Duodenal mucosa (tissue), 2 donors: ENCODE data around the gene SCMH1.

Experiments used
- H3K27ac ChIP-seq: one replicate; pipeline ENCODE4 v1.7.0; 2013; ENCODE audit warnings: low read depth, low read length
- H3K27me3 ChIP-seq, 2 donors: one replicate each; pipeline ENCODE4 v1.7.0; 2013; ENCODE audit warnings: low read length in 2 of 2, control low read depth in 1 of 2; ENCODE audit not compliant: insufficient read depth in 2 of 2, control insufficient read depth in 1 of 2
- H3K36me3 ChIP-seq, 2 donors: one replicate each; pipeline ENCODE4 v1.7.0; 2013; ENCODE audit warnings: low read length in 2 of 2, control low read depth in 1 of 2; ENCODE audit not compliant: insufficient read depth in 2 of 2, control insufficient read depth in 1 of 2
- H3K4me1 ChIP-seq, 2 donors: one replicate each; pipeline ENCODE4 v1.7.0; 2013; ENCODE audit warnings: low read length in 2 of 2, control low read depth in 1 of 2; ENCODE audit not compliant: insufficient read depth in 2 of 2, control insufficient read depth in 1 of 2
- H3K4me3 ChIP-seq, 2 donors: one replicate each; pipeline ENCODE4 v1.7.0; 2013; ENCODE audit warnings: low read length in 2 of 2, low read depth in 1 of 2
- H3K9ac ChIP-seq, 2 donors: one replicate each; pipeline ENCODE4 v1.7.0; 2013; ENCODE audit warnings: low read length in 2 of 2, low read depth in 1 of 2
- H3K9me3 ChIP-seq, 2 donors: one replicate each; pipeline ENCODE4 v1.7.0; 2013; ENCODE audit warnings: low read length in 2 of 2, control low read depth in 1 of 2; ENCODE audit not compliant: control insufficient read depth in 1 of 2

SCMH1 gene

GRCh38 chr1:40997096-40997495, 245.0 kb downstream of the SCMH1 start:
- Histone ChIP-seq H3K4me1 (no peaks in the 10 kb centered on the region), H3K9me3 (no peaks in the 10 kb centered on the region), H3K4me3 (no peak overlapping the region), H3K9ac (no peak overlapping the region), H3K27ac (no peak overlapping the region), H3K27me3 (no peaks in the 10 kb centered on the region), H3K36me3 (peaks cover 14 to 69% of the 10 kb centered on the region in 2 donors)

GRCh38 chr1:40989066-40989465, 253.0 kb downstream of the SCMH1 start:
- Histone ChIP-seq H3K27ac (no peak overlapping the region), H3K4me3 (no peak overlapping the region), H3K9me3 (no peaks in the 10 kb centered on the region), H3K9ac (no peak overlapping the region), H3K4me1 (no peaks in the 10 kb centered on the region), H3K27me3 (no peaks in the 10 kb centered on the region), H3K36me3 (peaks cover 6 to 82% of the 10 kb centered on the region in 2 donors)

GRCh38 chr1:40988280-40988679, 253.8 kb downstream of the SCMH1 start:
- no peak overlapping the region for H3K27ac ChIP-seq
- H3K27me3 ChIP-seq: no peaks in the 10 kb centered on the region
- H3K9ac ChIP-seq: no peak overlapping the region
- H3K4me1 ChIP-seq: no peaks in the 10 kb centered on the region
- no peak overlapping the region for H3K4me3 ChIP-seq
- H3K9me3 ChIP-seq: no peaks in the 10 kb centered on the region
- H3K36me3 ChIP-seq: peaks cover 6 to 79% of the 10 kb centered on the region in 2 donors

GRCh38 chr1:40987439-40988276, 254.4 kb downstream of the SCMH1 start:
- no peaks in the 10 kb centered on the region for H3K4me1 ChIP-seq
- no peak overlapping the region for H3K27ac ChIP-seq
- H3K4me3 ChIP-seq: no peak overlapping the region
- H3K9me3 ChIP-seq: no peaks in the 10 kb centered on the region
- H3K27me3 ChIP-seq: no peaks in the 10 kb centered on the region
- no peak overlapping the region for H3K9ac ChIP-seq
- peaks cover 6 to 76% of the 10 kb centered on the region in 2 donors for H3K36me3 ChIP-seq

- H3K9me3 ChIP-seq: no peaks in the 10 kb centered on the region
- no peak overlapping the region for H3K27ac ChIP-seq
- peaks cover 4 to 72% of the 10 kb centered on the region in 2 donors for H3K36me3 ChIP-seq
- no peak overlapping the region for H3K9ac ChIP-seq
- H3K4me3 ChIP-seq: no peak overlapping the region
- H3K4me1 ChIP-seq: no peaks in the 10 kb centered on the region
- no peaks in the 10 kb centered on the region for H3K27me3 ChIP-seq
Observed at GRCh38 chr1:40986956-40987355, 255.2 kb downstream of the SCMH1 start.

GRCh38 chr1:40986328-40986783, 255.8 kb downstream of the SCMH1 start:
- Histone ChIP-seq H3K9ac (no peak overlapping the region), H3K36me3 (peaks cover 0 to 66% of the 10 kb centered on the region in 2 donors), H3K27me3 (no peaks in the 10 kb centered on the region), H3K27ac (no peak overlapping the region), H3K9me3 (no peaks in the 10 kb centered on the region), H3K4me1 (peaks cover 2% of the 10 kb centered on the region in 2 donors), H3K4me3 (no peak overlapping the region)

- Histone ChIP-seq H3K4me3 (no peak overlapping the region), H3K36me3 (peaks cover 0 to 61% of the 10 kb centered on the region in 2 donors), H3K9ac (no peak overlapping the region), H3K27me3 (no peaks in the 10 kb centered on the region), H3K9me3 (no peaks in the 10 kb centered on the region), H3K27ac (no peak overlapping the region), H3K4me1 (peaks cover 7% of the 10 kb centered on the region in 2 donors)
Observed at GRCh38 chr1:40985875-40986274, 256.2 kb downstream of the SCMH1 start.

- H3K9ac ChIP-seq: no peak overlapping the region
- H3K9me3 ChIP-seq: no peaks in the 10 kb centered on the region
- peaks cover 12% of the 10 kb centered on the region in 2 donors for H3K4me1 ChIP-seq
- H3K36me3 ChIP-seq: peaks cover 0 to 54% of the 10 kb centered on the region in 2 donors
- no peak overlapping the region for H3K4me3 ChIP-seq
- no peaks in the 10 kb centered on the region for H3K27me3 ChIP-seq
- H3K27ac ChIP-seq: no peak overlapping the region
Observed at GRCh38 chr1:40985161-40985560, 256.9 kb downstream of the SCMH1 start.

- H3K4me3 ChIP-seq: no peak overlapping the region
- H3K4me1 ChIP-seq: peaks cover 12% of the 10 kb centered on the region in 2 donors
- no peak overlapping the region for H3K9ac ChIP-seq
- peaks cover 0 to 50% of the 10 kb centered on the region in 2 donors for H3K36me3 ChIP-seq
- no peak overlapping the region for H3K27ac ChIP-seq
- H3K27me3 ChIP-seq: no peaks in the 10 kb centered on the region
- no peaks in the 10 kb centered on the region for H3K9me3 ChIP-seq
Observed at GRCh38 chr1:40984531-40984930, 257.6 kb downstream of the SCMH1 start.

- H3K4me1 ChIP-seq: peaks cover 14% of the 10 kb centered on the region in 2 donors
Observed at GRCh38 chr1:40984066-40984465, 258.0 kb downstream of the SCMH1 start.

More at GRCh38 chr1:40984066-40984465, 258.0 kb downstream of the SCMH1 start:
- peaks cover 0 to 45% of the 10 kb centered on the region in 2 donors for H3K36me3 ChIP-seq
- H3K9ac ChIP-seq: no peak overlapping the region
- no peaks in the 10 kb centered on the region for H3K9me3 ChIP-seq
- H3K27me3 ChIP-seq: no peaks in the 10 kb centered on the region
- H3K27ac ChIP-seq: no peak overlapping the region
- H3K4me3 ChIP-seq: no peak overlapping the region
